CD4-positive, alpha-beta T cell (primary cell): ENCODE results near the gene SARM1. TPM values are rescaled to one million over a fixed set of nuclear protein-coding genes. Genes with fewer than 3 reads are reported as not detected.

Experiments used
- ATAC-seq: fragments of 200-7000 bp; cut with Tn5 transposase; one replicate; pipeline ENCODE4 v1.10.0; 2022; ENCODE audit warnings: mild to moderate bottlenecking; ENCODE audit not compliant: poor library complexity
- CTCF ChIA-PET: fragments of 350-600 bp; sonication (Branson Sonifier 250); formaldehyde crosslinking; loops from one replicate; lab custom pipeline; 2021; ENCODE audit warnings: antibody characterized with exemption, inconsistent platforms; lab: Charles Lee
- POLR2A ChIA-PET: fragments of 350-600 bp; sonication (Branson Sonifier 250); formaldehyde crosslinking; loops from one replicate; lab custom pipeline; 2021; ENCODE audit warnings: antibody characterized with exemption, inconsistent platforms; lab: Charles Lee
- DNase-seq, 14 experiments: peaks; one replicate each; pipeline ENCODE4 v3.0.0-alpha.2; 2013 to 2020; ENCODE audit warnings: mixed read lengths in 2 of 14
- H3K27ac ChIP-seq, 2 donors: one replicate each; pipeline versions ENCODE4 v1.5.1 to v1.7.0; 2013; ENCODE audit warnings: low read length in 2 of 2, low read depth in 1 of 2, mild to moderate bottlenecking in 1 of 2
- H3K27me3 ChIP-seq, 2 experiments: 1 replicate in 1 of 2; 2 replicates in 1 of 2; pipeline versions ENCODE4 v1.6.1 to v1.7.0; 2013; ENCODE audit warnings: low read length in 2 of 2, control low read depth in 1 of 2, mild to moderate bottlenecking in 1 of 2, moderate library complexity in 1 of 2; ENCODE audit not compliant: insufficient read depth in 2 of 2, control insufficient read depth in 1 of 2
- H3K36me3 ChIP-seq: one replicate; pipeline ENCODE4 v1.6.1; 2013; ENCODE audit warnings: low read length, control low read depth; ENCODE audit not compliant: insufficient read depth
- H3K4me1 ChIP-seq: one replicate; pipeline ENCODE4 v1.6.1; 2013; ENCODE audit warnings: low read length, control low read depth; ENCODE audit not compliant: insufficient read depth
- H3K4me3 ChIP-seq: one replicate; pipeline ENCODE4 v1.5.1; 2013; ENCODE audit warnings: mild to moderate bottlenecking, low read length, moderate library complexity
- H3K9me3 ChIP-seq, 2 experiments: 1 replicate in 1 of 2; 2 replicates in 1 of 2; pipeline versions ENCODE4 v1.6.1 to v1.7.0; 2013; ENCODE audit warnings: low read length in 2 of 2, mild to moderate bottlenecking in 2 of 2, control low read depth in 1 of 2, moderate library complexity in 1 of 2; ENCODE audit not compliant: control insufficient read depth in 1 of 2, insufficient read depth in 1 of 2
- H3K27ac Mint-ChIP-seq: one replicate; pipeline ENCODE4 v1.8.0; 2020; ENCODE audit warnings: mixed read lengths
- H3K27me3 Mint-ChIP-seq: one replicate; pipeline ENCODE4 v1.8.0; 2021; ENCODE audit warnings: mixed read lengths
- H3K36me3 Mint-ChIP-seq: one replicate; pipeline ENCODE4 v1.8.0; 2021; ENCODE audit warnings: low read depth, mixed read lengths
- H3K4me1 Mint-ChIP-seq: one replicate; pipeline ENCODE4 v1.8.0; 2021; ENCODE audit warnings: low read depth, mixed read lengths
- H3K4me3 Mint-ChIP-seq: one replicate; pipeline ENCODE4 v1.8.0; 2020; ENCODE audit warnings: mild to moderate bottlenecking, mixed read lengths
- H3K9me3 Mint-ChIP-seq: one replicate; pipeline ENCODE4 v1.8.0; 2020; ENCODE audit warnings: mixed read lengths
- CTCF ChIP-seq: fragments of 200-600 bp; IDR thresholded peaks from one replicate; pipeline ENCODE4 v1.8.0; 2022; ENCODE audit warnings: antibody characterized with exemption, mild to moderate bottlenecking
- intact Hi-C, 2 experiments: fragments of 100-400 bp; cut with DNase I in 1 of 2; cut with micrococcal nuclease in 1 of 2; formaldehyde crosslinking; loops; one replicate each; pipeline versions ENCODE4 v1.15.1 to v1.9.0; 2023 to 2025; cut with DNase I, micrococcal nuclease
- total RNA-seq, 174 experiments: library from RNA in 2 of 174; stranded (reverse) in 2 of 174; gene quantifications; one replicate each; pipeline ENCODE4 v1.2.3 and lab custom pipeline; 2021 to 2026

The SARM1 gene
- total RNA-seq, 2 experiments from 2014 or later = 12.5 to 15.4 TPM

- H3K27me3 Mint-ChIP-seq = peaks cover 7% of the 10 kb centered on the region
- no peak overlapping the region for H3K4me3 Mint-ChIP-seq
- Histone ChIP-seq H3K4me3 (no peak overlapping the region), H3K36me3 (peaks cover 8% of the 10 kb centered on the region), H3K27me3 (peaks cover 0 to 8% of the 10 kb centered on the region in 2 experiments), H3K9me3 (no peaks in the 10 kb centered on the region), H3K27ac (no peak overlapping the region), H3K4me1 (peaks cover 24% of the 10 kb centered on the region)
- peaks cover 5% of the 10 kb centered on the region for H3K4me1 Mint-ChIP-seq
- H3K9me3 Mint-ChIP-seq = no peaks in the 10 kb centered on the region
- CTCF ChIA-PET = no interaction called here
- no peak for ATAC-seq
- no peak for TF ChIP-seq CTCF
- no peaks in the 10 kb centered on the region for H3K36me3 Mint-ChIP-seq
- POLR2A ChIA-PET = no interaction called here
- no peak for DNase-seq
- peak overlapping the region; percentile 47 for H3K27ac Mint-ChIP-seq
- intact Hi-C loops = no loop called here
Measured at GRCh38 chr17:28402224-28402630, 30.7 kb downstream of the SARM1 start.

- Histone ChIP-seq H3K9me3 (no peaks in the 10 kb centered on the region), H3K27me3 (peaks cover 0 to 8% of the 10 kb centered on the region in 2 experiments), H3K4me3 (no peak overlapping the region), H3K27ac (no peak overlapping the region), H3K36me3 (peaks cover 4% of the 10 kb centered on the region), H3K4me1 (peaks cover 24% of the 10 kb centered on the region)
- CTCF ChIA-PET = no interaction called here
- POLR2A ChIA-PET = no interaction called here
- Mint-ChIP-seq H3K4me3 (no peak overlapping the region), H3K27me3 (peaks cover 14% of the 10 kb centered on the region), H3K36me3 (no peaks in the 10 kb centered on the region), H3K27ac (peak overlapping the region; percentile 47), H3K9me3 (no peaks in the 10 kb centered on the region), H3K4me1 (peaks cover 5% of the 10 kb centered on the region)
- intact Hi-C loops = no loop called here
- ATAC-seq (no peak), DNase-seq (no peak)
- no peak for TF ChIP-seq CTCF
Measured at GRCh38 chr17:28402844-28403243, 31.4 kb downstream of the SARM1 start.

GRCh38 chr17:28404007-28404406, 32.5 kb downstream of the SARM1 start:
- Histone ChIP-seq H3K9me3 (no peaks in the 10 kb centered on the region), H3K4me1 (peaks cover 24% of the 10 kb centered on the region), H3K27me3 (peaks cover 5 to 8% of the 10 kb centered on the region in 2 experiments), H3K27ac (no peak overlapping the region), H3K36me3 (peaks cover 4% of the 10 kb centered on the region), H3K4me3 (no peak overlapping the region)
- Mint-ChIP-seq H3K4me1 (peaks cover 5% of the 10 kb centered on the region), H3K27ac (no peak overlapping the region), H3K27me3 (peaks cover 23% of the 10 kb centered on the region), H3K9me3 (no peaks in the 10 kb centered on the region), H3K36me3 (no peaks in the 10 kb centered on the region), H3K4me3 (peak overlapping the region; percentile 57)
- intact Hi-C loops = no loop called here
- CTCF ChIA-PET = interaction anchor here (4.4 kb wide), 1 partner anchor 13 kb away, joined by 14 read pairs; no protein-coding TSS in a partner anchor
- POLR2A ChIA-PET = interaction anchor here (1.1 to 2.5 kb wide), 2 partner anchors 13 to 19 kb away, joined by 5 to 8 read pairs; no protein-coding TSS in a partner anchor
- DNase-seq = no peak
- no peak for ATAC-seq
- TF ChIP-seq CTCF = no peak
